ENCODE measurements around the gene TRMT2A. TPM values are rescaled to one million over a fixed set of nuclear protein-coding genes. Genes with fewer than 3 reads are reported as not detected.

The TRMT2A gene
- total and polyA plus RNA-seq, 10 of the 15 experiments (the other 5 are each of a cell fraction or from before 2014, with no cell fraction given) = 0.29 to 97.0 (median 57.9) TPM

DNA sequence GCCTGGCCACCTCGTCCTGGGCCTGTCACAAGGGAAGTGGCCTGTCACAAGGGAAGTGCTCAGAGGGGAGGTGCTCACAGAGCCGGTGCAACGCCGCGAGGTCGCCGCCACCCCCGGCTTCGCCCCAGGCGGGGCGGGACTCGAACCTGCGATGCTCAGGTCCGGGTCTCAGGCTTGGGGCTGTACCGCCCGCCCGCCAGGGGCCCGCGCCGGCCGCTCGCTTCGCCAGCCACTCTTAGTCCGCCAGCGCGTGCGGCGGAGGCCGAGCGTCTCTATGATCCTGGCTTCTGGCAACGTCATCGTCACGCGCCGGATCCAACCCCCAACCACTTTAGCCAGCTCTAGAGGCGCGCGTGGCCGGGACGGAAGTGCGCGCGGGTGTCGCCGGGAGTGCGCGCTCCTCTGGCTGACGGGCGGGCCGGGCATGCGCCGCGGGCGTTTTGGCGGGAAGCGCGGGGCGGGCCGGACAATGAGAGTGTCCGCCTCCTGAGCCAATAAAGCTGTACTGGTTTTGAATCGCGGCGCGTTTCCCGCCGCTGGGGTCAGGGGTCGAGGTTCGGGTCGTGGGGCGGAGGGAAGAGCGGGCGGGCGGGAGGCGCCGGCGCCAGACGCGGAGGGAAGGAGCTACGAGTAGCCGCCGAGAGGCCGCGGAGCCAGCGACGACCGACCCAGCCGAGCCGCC, at the start of gene TRMT2A (continued):
- TF ChIP-seq, protein P1, sequence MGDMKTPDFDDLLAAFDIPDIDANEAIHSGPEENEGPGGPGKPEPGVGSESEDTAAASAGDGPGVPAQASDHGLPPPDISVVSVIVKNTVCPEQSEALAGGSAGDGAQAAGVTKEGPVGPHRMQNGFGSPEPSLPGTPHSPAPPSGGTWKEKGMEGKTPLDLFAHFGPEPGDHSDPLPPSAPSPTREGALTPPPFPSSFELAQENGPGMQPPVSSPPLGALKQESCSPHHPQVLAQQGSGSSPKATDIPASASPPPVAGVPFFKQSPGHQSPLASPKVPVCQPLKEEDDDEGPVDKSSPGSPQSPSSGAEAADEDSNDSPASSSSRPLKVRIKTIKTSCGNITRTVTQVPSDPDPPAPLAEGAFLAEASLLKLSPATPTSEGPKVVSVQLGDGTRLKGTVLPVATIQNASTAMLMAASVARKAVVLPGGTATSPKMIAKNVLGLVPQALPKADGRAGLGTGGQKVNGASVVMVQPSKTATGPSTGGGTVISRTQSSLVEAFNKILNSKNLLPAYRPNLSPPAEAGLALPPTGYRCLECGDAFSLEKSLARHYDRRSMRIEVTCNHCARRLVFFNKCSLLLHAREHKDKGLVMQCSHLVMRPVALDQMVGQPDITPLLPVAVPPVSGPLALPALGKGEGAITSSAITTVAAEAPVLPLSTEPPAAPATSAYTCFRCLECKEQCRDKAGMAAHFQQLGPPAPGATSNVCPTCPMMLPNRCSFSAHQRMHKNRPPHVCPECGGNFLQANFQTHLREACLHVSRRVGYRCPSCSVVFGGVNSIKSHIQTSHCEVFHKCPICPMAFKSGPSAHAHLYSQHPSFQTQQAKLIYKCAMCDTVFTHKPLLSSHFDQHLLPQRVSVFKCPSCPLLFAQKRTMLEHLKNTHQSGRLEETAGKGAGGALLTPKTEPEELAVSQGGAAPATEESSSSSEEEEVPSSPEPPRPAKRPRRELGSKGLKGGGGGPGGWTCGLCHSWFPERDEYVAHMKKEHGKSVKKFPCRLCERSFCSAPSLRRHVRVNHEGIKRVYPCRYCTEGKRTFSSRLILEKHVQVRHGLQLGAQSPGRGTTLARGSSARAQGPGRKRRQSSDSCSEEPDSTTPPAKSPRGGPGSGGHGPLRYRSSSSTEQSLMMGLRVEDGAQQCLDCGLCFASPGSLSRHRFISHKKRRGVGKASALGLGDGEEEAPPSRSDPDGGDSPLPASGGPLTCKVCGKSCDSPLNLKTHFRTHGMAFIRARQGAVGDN (IDR thresholded peaks at IDR 0.05) = peak; percentile 84

DNA sequence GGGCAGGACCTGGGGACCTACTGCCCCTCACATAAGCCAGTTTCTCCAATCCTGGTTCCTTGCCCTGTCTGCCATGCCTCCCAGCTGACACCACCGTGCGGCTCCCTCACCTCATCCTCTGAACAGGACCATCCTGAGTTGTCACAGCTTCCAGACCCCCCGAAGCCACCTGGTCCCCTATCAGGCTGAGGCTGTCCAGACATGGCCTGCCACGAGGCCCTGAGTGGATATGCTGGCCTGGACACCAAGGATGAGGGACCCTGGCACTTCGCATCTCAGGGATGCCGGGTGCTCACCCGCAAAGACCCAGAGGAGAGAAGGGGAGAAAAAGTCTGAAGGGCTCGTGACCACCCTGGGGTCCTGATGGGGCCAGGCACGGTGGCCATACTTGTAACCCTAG, 49.7 kb upstream of the TRMT2A start:
- H4K20me1 ChIP-seq (ENCODE audit: control insufficient read depth, insufficient read depth) = no peaks in the 10 kb centered on the region
- SMC1A ChIA-PET (ENCODE audit: uncharacterized antibody, unreplicated experiment) = no interaction called here
- POLR2A ChIA-PET = no interaction called here
- H3K4me1 ChIP-seq (ENCODE audit: control insufficient read depth, insufficient read depth, low read length) = no peaks in the 10 kb centered on the region
- ATAC-seq (no peak), FAIRE-seq (no peak), DNase-seq (ENCODE audit: low read depth, low spot score) (no peak)
- H3K27me3 ChIP-seq (replicated peaks in 1 of 2; ENCODE audit: control insufficient read depth in 2 of 2, insufficient read depth in 2 of 2, low read length in 1 of 2) = no peaks in the 10 kb centered on the region
- no peak overlapping the region for H3K9ac ChIP-seq (ENCODE audit: control insufficient read depth, insufficient read depth, low read length)
- no peaks in the 10 kb centered on the region for H3K9me3 ChIP-seq (replicated peaks; ENCODE audit: control insufficient read depth, insufficient read depth, low read length)
- CTCF ChIA-PET = interaction anchor here (0.8 kb wide), 1 partner anchor 10 kb away, joined by 3 read pairs; no protein-coding TSS in a partner anchor
- WGBS (ENCODE audit: insufficient coverage, insufficient replicate concordance, low lambda C conversion rate, missing lambda C conversion rate) = 12% methylated on average over 9 of the region's 9 CpGs
- H2AFZ ChIP-seq (ENCODE audit: control insufficient read depth, low read depth, low read length) = no peak overlapping the region
- in situ Hi-C loops (cut with MboI) = no loop called here
- TF ChIP-seq BACH1 (IDR thresholded peaks at IDR 0.05; ENCODE audit: borderline replicate concordance) (no peak), YY1 (IDR thresholded peaks at IDR 0.05; ENCODE audit: low read depth, low read length) (no peak), HDGF (IDR thresholded peaks at IDR 0.05) (no peak), RUNX3 (IDR thresholded peaks at IDR 0.05; ENCODE audit: low read length) (no peak), MEF2B (IDR thresholded peaks at IDR 0.05; ENCODE audit: partially characterized antibody, poor library complexity, severe bottlenecking) (no peak), JUNB (IDR thresholded peaks at IDR 0.05) (no peak), PAX5 (IDR thresholded peaks at IDR 0.05; ENCODE audit: borderline replicate concordance, low read depth, low read length) (no peak), ZNF24 (IDR thresholded peaks at IDR 0.05) (no peak), ZZZ3 (IDR thresholded peaks at IDR 0.05; ENCODE audit: control insufficient read depth, insufficient read length, low read depth) (no peak)
- no peak overlapping the region for H3K4me2 ChIP-seq (ENCODE audit: control insufficient read depth, insufficient read depth)
- no peak overlapping the region for H3K27ac ChIP-seq (ENCODE audit: control insufficient read depth, insufficient read depth)
- no peaks in the 10 kb centered on the region for H3K79me2 ChIP-seq (ENCODE audit: control insufficient read depth, insufficient read depth, low read length)
- no peak overlapping the region for H3K4me3 ChIP-seq
- no TSS peak for BruUV-seq (replicated peaks)
- H3K36me3 ChIP-seq (ENCODE audit: control insufficient read depth in 2 of 2, insufficient read depth in 2 of 2, low read length in 1 of 2) = no peaks in the 10 kb centered on the region
- RAD21 ChIA-PET (ENCODE audit: unreplicated experiment) = no interaction called here
- intact Hi-C loops (cut with micrococcal nuclease; ENCODE audit: unreplicated experiment) = no loop called here

Measured in GM12878 (cell line).